Transverse colon (tissue), 4 donors: ENCODE data around the gene TNRC6B. TPM values are rescaled to one million over a fixed set of nuclear protein-coding genes. Genes with fewer than 3 reads are reported as not detected.

Experiments
- DNase-seq: peaks from one replicate; pipeline ENCODE4 v3.0.0-alpha.2; 2019
- H3K27ac ChIP-seq, 4 donors: fragments of 200-600 bp; sonication (generic); 2 replicates each; pipeline ENCODE4 v1.5.1; 2016 to 2018; ENCODE audit warnings: inconsistent platforms in 4 of 4
- H3K27me3 ChIP-seq: fragments of 200-600 bp; sonication (generic); 2 replicates; pipeline ENCODE4 v1.5.1; 2017; ENCODE audit warnings: inconsistent platforms
- H3K36me3 ChIP-seq, 4 donors: fragments of 200-600 bp; sonication (generic); 2 replicates each; pipeline ENCODE4 v1.5.1; 2017 to 2019; ENCODE audit warnings: inconsistent platforms in 4 of 4
- H3K4me1 ChIP-seq, 4 donors: fragments of 200-600 bp; sonication (generic); 2 replicates each; pipeline ENCODE4 v1.5.1; 2017 to 2020; ENCODE audit warnings: inconsistent platforms in 4 of 4
- H3K4me3 ChIP-seq, 4 donors: fragments of 200-600 bp; sonication (generic); 1 replicate in 1 of 4; 2 replicates in 3 of 4; pipeline versions ENCODE4 v1.5.1 to v1.6.1; 2017 to 2019; ENCODE audit warnings: inconsistent platforms in 4 of 4
- H3K9me3 ChIP-seq, 2 donors: fragments of 200-600 bp; sonication (generic); 2 replicates each; pipeline ENCODE4 v1.5.1; 2017 to 2019; ENCODE audit warnings: inconsistent platforms in 2 of 2
- CTCF ChIP-seq, 5 experiments: fragments of 200-600 bp in 3 of 5; fragments of 450-650 bp in 2 of 5; sonication (generic) in 3 of 5; IDR thresholded peaks; 1 replicate in 2 of 5; 2 replicates in 3 of 5; pipeline ENCODE4 v1.5.1; 2016 to 2017; ENCODE audit warnings: antibody characterized with exemption in 5 of 5, inconsistent platforms in 3 of 5, mild to moderate bottlenecking in 2 of 5, moderate library complexity in 1 of 5
- EP300 ChIP-seq: sonication (generic); formaldehyde crosslinking; IDR thresholded peaks from one replicate; pipeline ENCODE4 v1.6.1; 2017; ENCODE audit warnings: antibody characterized with exemption, low read depth
- POLR2A ChIP-seq: fragments of 450-650 bp; IDR thresholded peaks from one replicate; pipeline ENCODE4 v1.6.1; 2016; ENCODE audit warnings: antibody characterized with exemption, mild to moderate bottlenecking, moderate library complexity
- POLR2AphosphoS5 ChIP-seq, 3 donors: sonication (generic); formaldehyde crosslinking; IDR thresholded peaks; one replicate each; pipeline ENCODE4 v1.6.1; 2016; ENCODE audit warnings: antibody characterized with exemption in 3 of 3
- WGBS, 2 donors: methylation state at CpG; one replicate each; pipeline ENCODE4 v1.1.5; 2018; ENCODE audit warnings: low coverage in 1 of 2; 5-methylcytosine and 5-hydroxymethylcytosine counted together
- in situ Hi-C, 4 donors: fragments of 200-750 bp; cut with MboI; loops; one replicate each; pipeline versions ENCODE4 v1.15.0 to v1.15.1; 2017; ENCODE audit warnings: low sequenced_read_pairs in 3 of 4, low pct_ligation_motif_present in 1 of 4, low pct_unique_long_range_greater_than_20kb in 1 of 4
- intact Hi-C: fragments of 100-400 bp; cut with DNase I; formaldehyde crosslinking; loops from one replicate; pipeline ENCODE4 v1.15.1; 2023; ENCODE audit warnings: low total_unique reads
- total RNA-seq, 4 donors: library from RNA; depleted of rRNA; stranded (reverse); fragments of >200 nt; gene quantifications; one replicate each; pipeline ENCODE4 v1.1.0, GENCODE V29; 2016

Gene TNRC6B
- total RNA-seq, 4 donors from 2014 or later = 36.7 to 108 (median 54.0) TPM

DNA sequence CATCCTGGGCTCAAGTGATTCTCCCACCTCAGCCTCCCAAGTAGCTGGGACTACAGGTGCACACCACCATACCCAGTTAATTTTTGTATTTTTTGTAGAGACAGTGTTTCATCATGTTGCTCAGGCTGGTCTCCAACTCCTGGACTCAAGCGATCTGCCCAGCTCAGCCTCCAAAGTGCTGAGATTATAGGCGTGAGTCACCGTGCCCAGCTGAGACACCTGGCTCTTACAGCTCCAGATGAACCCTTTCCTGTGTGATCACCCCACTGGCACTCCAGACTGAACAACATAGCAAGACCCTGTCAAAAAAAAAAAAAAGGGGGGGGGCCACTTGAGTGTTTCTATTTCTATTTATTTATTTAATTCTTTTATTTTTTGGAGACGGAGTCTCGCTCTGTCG, 167.5 kb downstream of the TNRC6B start:
- peak; percentile 50 for DNase-seq
- peak overlapping the region; percentile 84 to 95 (median 92) for H3K27ac ChIP-seq
- TF ChIP-seq CTCF (IDR thresholded peaks at IDR 0.05) = no peak
- no peak for TF ChIP-seq EP300
- no peak for TF ChIP-seq POLR2AphosphoS5 (IDR thresholded peaks at IDR 0.05)
- TF ChIP-seq POLR2A = no peak
- intact Hi-C loops = loop anchor here (5.0 kb wide), 1 partner anchor 808 kb away; no protein-coding TSS in a partner anchor
- peaks cover 2 to 40% (median 30%) of the 10 kb centered on the region in 4 donors for H3K4me1 ChIP-seq
- 52 to 64% methylated on average over 3 to 6 of the region's 6 CpGs for WGBS, 2 donors
- no peaks in the 10 kb centered on the region for H3K27me3 ChIP-seq
- no peaks in the 10 kb centered on the region for H3K9me3 ChIP-seq
- H3K4me3 ChIP-seq = peak overlapping the region in 3 of 4 donors; percentile 56 to 75 (median 59)
- peaks cover 0 to 9% (median 2%) of the 10 kb centered on the region in 4 donors for H3K36me3 ChIP-seq
- in situ Hi-C loops = loop anchor here in 3 of 4 donors (10.0 kb wide), 2 partner anchors 300 to 810 kb away; partner anchors contain the start of gene RPS19BP1 (in 1 of the 3)

DNA sequence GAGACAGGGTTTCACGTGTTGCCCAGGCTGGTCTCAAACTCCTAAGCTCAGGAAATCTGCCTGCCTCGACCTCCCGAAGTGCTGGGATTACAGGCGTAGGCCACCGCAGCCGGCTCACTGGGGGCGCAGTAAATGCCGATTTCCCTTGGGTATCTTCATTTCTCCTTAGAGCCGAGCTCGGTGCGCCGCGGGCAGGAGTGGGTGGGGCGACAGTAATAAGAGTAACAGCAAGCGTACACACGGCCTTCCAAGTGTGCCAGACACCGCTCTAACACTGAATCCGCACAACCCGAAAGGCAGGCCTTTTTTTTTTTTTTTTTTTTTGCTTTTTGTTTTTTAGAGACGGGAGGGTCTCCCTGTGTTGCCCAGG, 168.1 kb downstream of the TNRC6B start:
- 0 to 1% methylated on average over 1 to 20 of the region's 20 CpGs for WGBS, 2 donors
- TF ChIP-seq POLR2AphosphoS5 (IDR thresholded peaks at IDR 0.05) (no peak), CTCF (IDR thresholded peaks at IDR 0.05) (no peak), POLR2A (no peak), EP300 (no peak)
- peak; percentile 67 for DNase-seq
- intact Hi-C loops (loop anchor here (5.0 kb wide), 1 partner anchor 808 kb away; no protein-coding TSS in a partner anchor), in situ Hi-C loops (loop anchor here in 3 of 4 donors (10.0 kb wide), 2 partner anchors 301 to 811 kb away; partner anchors contain the start of gene RPS19BP1 (in 1 of the 3))
- peak overlapping the region; percentile 84 to 95 (median 92) for H3K27ac ChIP-seq
- no peaks in the 10 kb centered on the region for H3K9me3 ChIP-seq
- H3K27me3 ChIP-seq = no peaks in the 10 kb centered on the region
- peak overlapping the region; percentile 54 to 75 (median 58) for H3K4me3 ChIP-seq
- peaks cover 0 to 13% (median 5%) of the 10 kb centered on the region in 4 donors for H3K36me3 ChIP-seq
- H3K4me1 ChIP-seq = peaks cover 0 to 35% (median 26%) of the 10 kb centered on the region in 4 donors

- Histone ChIP-seq H3K4me3 (peak within 1 kb of the TSS; percentile 54 to 75 (median 58)), H3K9me3 (no peaks in the 10 kb centered on the region), H3K27me3 (no peaks in the 10 kb centered on the region), H3K4me1 (peaks cover 0 to 33% (median 24%) of the 10 kb centered on the region in 4 donors), H3K27ac (peak within 1 kb of the TSS; percentile 84 to 95 (median 92)), H3K36me3 (peaks cover 0 to 19% (median 8%) of the 10 kb centered on the region in 4 donors)
- intact Hi-C loops = loop anchor here (5.0 kb wide), 1 partner anchor 809 kb away; no protein-coding TSS in a partner anchor
- 0% methylated on average over 62 of the region's 65 CpGs; no CpG with 5 or more reads in 1 of the 2 donors for WGBS, 2 donors
- DNase-seq = peak; percentile 92
- in situ Hi-C loops = loop anchor here in 3 of 4 donors (10.0 kb wide), 2 partner anchors 302 to 812 kb away; partner anchors contain the start of gene RPS19BP1 (in 1 of the 3)
- peak in 2 of 5 experiments; percentile 28 to 45 for TF ChIP-seq CTCF (IDR thresholded peaks at IDR 0.05)
- peak; percentile 22 for TF ChIP-seq EP300
- TF ChIP-seq POLR2A = peak; percentile 89
- peak; percentile 85 to 96 (median 93) for TF ChIP-seq POLR2AphosphoS5 (IDR thresholded peaks at IDR 0.05)
Observed at GRCh38 chr22:40346185-40347118, 168.7 kb downstream of the TNRC6B start, which contains the start of gene ADSL. Gene ADSL (plus strand): TSS chr22:40346500. CDS start chr22:40346559, 59 bp downstream.

DNA sequence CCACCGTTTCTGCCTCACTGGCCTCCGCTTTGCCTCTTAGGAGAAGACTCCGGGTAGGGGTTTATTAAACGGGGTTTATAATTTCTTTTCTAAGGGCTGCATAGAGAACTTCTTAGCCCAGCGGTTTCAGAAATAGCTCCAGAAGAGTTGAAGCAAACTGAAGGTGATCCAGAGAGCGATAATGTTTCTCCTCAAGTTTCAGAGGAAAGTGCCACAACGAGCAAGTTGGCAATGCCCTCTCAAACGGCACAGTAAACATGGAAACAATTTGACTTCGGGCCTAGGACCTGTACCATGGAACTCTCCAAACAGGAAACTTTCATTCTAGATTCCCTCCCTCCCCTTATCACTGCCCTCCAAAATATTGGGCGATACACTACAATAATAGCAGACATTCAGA, 169.6 kb downstream of the TNRC6B start:
- Histone ChIP-seq H3K9me3 (no peaks in the 10 kb centered on the region), H3K4me3 (peak overlapping the region; percentile 54 to 75 (median 58)), H3K27ac (peak overlapping the region; percentile 84 to 95 (median 92)), H3K4me1 (peaks cover 0 to 33% (median 23%) of the 10 kb centered on the region in 4 donors), H3K27me3 (no peaks in the 10 kb centered on the region), H3K36me3 (peaks cover 0 to 25% (median 10%) of the 10 kb centered on the region in 4 donors)
- intact Hi-C loops (loop anchor here (5.0 kb wide), 1 partner anchor 810 kb away; no protein-coding TSS in a partner anchor), in situ Hi-C loops (loop anchor here in 3 of 4 donors (10.0 kb wide), 2 partner anchors 302 to 812 kb away; partner anchors contain the start of gene RPS19BP1 (in 1 of the 3))
- no peak for TF ChIP-seq POLR2A
- TF ChIP-seq EP300 = no peak
- TF ChIP-seq CTCF (IDR thresholded peaks at IDR 0.05) = no peak
- no peak for TF ChIP-seq POLR2AphosphoS5 (IDR thresholded peaks at IDR 0.05)
- no peak for DNase-seq
- WGBS, 2 donors = 14% methylated on average over 10 of the region's 10 CpGs; no CpG with 5 or more reads in 1 of the 2 donors
